ENCODE results near the gene ST6GALNAC3.
A peak's percentile ranks its signal among the peaks of the same experiment; 100 is the strongest.

ST6GALNAC3 gene

DNA sequence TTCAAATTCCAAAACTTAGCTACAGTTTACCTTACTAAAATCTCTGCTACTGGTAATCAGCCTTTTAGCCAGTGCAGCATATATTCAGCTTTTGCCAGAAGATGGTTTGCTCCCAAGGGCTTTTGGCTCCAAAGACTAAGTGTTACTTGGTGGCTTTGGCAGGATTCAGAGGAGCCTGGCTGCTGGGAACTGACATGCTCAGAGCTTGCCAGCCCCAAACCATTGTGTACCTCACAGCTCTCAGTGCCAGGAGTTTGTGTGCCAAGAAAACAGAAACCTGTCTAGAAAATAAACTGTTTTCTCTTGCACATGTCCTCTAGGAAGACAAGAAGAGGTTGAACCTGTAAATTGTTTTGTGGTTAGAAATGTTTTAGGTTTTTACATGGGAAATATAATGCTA, 315.9 kb downstream of the ST6GALNAC3 start:
- no peak for TF ChIP-seq CTCF (conservative IDR thresholded peaks at IDR 0.05)
- H3K27ac ChIP-seq: peak overlapping the region; percentile 41

- no peak overlapping the region for H3K27ac ChIP-seq
- TF ChIP-seq CTCF (conservative IDR thresholded peaks at IDR 0.05): no peak
Observed at GRCh38 chr1:76395059-76395458, 320.5 kb downstream of the ST6GALNAC3 start.

- H3K27ac ChIP-seq: no peak overlapping the region
- no peak for TF ChIP-seq CTCF (conservative IDR thresholded peaks at IDR 0.05)
Observed at GRCh38 chr1:76402128-76402527, 327.6 kb downstream of the ST6GALNAC3 start.

DNA sequence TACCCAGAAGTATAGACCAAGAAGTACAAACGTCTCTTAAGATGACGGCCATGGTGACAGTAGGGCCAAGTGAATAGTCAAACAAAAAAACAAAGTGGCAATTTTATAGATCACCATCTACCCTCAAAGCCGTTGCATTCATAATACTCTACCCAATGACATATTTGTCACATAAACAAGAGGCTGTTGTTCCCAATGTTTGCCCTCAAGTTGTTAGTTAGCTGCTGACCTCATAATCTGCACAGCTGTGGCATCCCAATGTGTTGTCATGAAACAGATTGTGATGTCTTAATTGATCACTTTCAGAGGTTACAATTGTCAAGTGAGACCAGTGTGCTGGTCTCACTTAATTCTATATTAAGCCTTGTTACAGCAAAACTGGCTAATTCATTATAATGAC, 333.8 kb downstream of the ST6GALNAC3 start:
- H3K27ac ChIP-seq: no peak overlapping the region
- no peak for TF ChIP-seq CTCF (conservative IDR thresholded peaks at IDR 0.05)

DNA sequence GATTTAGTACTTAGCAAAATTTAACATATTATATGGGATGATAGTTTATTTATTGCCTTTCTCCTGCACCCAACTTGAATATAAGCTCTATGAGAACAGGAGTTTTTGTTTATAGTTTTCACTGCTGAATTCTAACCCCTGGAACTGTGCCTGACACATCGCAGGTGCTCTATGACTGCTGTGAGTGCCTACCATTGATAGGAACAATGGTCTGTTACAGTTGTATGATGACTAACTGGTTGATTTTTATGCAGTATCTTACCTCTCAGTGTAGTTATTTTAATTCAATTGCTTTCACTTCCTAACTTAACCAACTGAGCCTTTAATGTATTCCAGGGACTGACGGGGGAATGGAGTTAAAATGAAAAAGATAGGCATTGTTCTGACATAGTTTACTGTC, 336.0 kb downstream of the ST6GALNAC3 start:
- TF ChIP-seq CTCF (conservative IDR thresholded peaks at IDR 0.05): no peak
- H3K27ac ChIP-seq: no peak overlapping the region

DNA sequence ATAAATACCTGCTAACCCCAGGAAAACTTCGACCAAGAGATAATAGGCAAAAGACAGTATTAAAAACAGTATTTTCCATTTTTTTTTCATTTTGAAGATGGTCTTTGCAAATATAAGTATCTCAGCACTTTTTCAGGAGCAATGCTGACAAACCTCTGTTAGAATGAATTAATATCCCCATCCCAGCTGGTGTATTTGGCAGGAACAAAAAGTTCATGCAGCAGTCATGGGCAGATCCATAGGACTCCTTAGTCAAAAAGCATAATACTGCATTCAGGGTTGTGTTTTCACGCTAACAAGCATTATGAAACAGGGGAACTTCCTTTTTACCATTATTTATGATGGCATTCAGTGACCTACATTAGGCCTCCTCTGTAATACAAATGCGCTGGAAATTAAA, 344.0 kb downstream of the ST6GALNAC3 start:
- no peak for TF ChIP-seq CTCF (conservative IDR thresholded peaks at IDR 0.05)
- no peak overlapping the region for H3K27ac ChIP-seq

DNA sequence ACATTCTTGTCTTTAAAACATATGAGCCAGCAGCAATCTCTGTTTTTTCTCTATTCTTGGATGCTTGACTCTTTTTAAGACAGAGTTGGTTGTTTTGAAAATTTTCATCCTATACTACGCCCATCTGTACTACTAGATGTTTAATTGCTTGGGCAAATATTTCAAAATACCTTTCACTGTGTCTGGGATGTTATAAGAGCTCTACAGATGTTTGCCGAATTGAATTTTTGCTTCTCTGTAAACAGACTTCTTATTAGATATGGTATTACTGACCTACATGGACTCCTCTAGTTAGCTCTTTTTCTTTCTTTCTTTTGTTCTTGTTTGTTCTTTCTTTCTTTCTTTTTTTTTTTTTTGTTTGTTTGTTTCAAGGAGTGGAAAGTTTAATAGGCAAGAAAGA, 345.1 kb downstream of the ST6GALNAC3 start:
- no peak overlapping the region for H3K27ac ChIP-seq
- TF ChIP-seq CTCF (conservative IDR thresholded peaks at IDR 0.05): no peak

Data from VCaP (cell line).